ENCODE measurements around the gene KLF13.

GRCh38 chr15:31390777-31391486, 64.3 kb downstream of the KLF13 start:
- TF ChIP-seq CTCF (IDR thresholded peaks at IDR 0.05; ENCODE audit: low read length) = no peak
- TF ChIP-seq EZH2 (optimal IDR thresholded peaks at IDR 0.05; ENCODE audit: low read depth, low read length) = no peak
- TF ChIP-seq EZH2phosphoT487 (IDR thresholded peaks at IDR 0.05; ENCODE audit: low read length) = no peak
